ENCODE measurements around the gene DUS3L.
"Not testable (repeated sequence)": the region's sequence is repeated elsewhere in the genome, so short reads cannot be mapped to it uniquely, and the experiment has no call there.

Gene DUS3L

DNA sequence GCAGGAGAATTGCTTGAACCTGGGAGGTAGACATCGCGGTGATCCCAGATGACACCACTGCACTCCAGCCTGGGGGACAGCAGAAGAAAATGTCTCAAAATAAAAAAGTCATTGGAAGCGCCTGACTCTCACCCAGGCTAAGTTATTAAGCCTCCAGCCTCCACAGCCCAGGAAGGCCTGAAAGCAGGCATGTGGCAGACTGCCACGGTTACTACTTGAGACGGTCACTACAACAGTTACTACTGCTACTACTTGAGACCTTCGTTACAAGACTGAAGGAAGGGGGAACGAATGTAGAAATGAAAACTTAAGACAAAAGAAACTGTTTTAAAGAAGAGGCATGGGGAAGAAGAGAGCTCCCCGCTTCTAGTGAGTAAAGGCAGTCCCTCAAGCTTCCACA, 16.0 kb downstream of the DUS3L start:
- DNase-seq (ENCODE audit: low spot score): no peak

DNA sequence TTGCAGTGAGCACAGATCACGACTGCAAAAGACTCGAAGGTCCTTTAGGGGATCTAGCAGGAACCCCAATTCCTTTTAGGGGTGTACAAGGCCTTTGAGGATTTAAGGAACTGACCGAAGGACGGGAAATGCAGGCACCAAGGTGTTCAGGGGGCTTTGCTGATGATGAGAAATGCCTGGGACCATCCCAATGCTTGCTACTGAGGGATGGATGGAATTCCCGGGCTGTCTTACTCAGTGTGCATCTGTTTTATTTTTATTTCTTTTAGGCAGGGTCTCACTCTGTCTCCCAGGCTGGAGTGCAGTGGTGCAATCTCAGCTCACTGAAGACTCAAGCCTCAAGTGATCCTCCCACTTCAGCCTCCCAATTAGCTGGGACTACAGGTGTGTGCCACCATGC, 17.7 kb downstream of the DUS3L start:
- DNase-seq (ENCODE audit: low spot score): no peak

DNA sequence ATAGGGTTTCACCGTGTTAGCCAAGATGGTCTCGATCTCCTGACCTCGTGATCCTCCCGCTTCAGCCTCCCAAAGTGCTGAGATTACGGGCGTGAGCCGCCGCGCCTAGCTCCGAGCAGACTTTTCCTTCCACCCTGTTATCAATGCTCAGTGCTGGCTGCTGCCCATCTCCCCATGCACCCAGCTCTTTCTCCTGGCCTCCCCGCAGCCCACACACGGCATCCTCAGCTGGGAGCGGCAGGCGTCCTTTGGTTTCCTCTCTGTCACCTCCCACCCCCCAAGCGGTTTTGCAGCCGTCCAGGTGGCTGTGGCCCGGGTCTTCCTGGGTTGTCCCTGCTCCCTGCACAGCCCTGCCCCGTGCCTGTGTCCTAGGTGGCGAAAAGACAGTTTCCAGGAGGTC, 18.5 kb downstream of the DUS3L start:
- no peak for DNase-seq (ENCODE audit: low spot score)

DNA sequence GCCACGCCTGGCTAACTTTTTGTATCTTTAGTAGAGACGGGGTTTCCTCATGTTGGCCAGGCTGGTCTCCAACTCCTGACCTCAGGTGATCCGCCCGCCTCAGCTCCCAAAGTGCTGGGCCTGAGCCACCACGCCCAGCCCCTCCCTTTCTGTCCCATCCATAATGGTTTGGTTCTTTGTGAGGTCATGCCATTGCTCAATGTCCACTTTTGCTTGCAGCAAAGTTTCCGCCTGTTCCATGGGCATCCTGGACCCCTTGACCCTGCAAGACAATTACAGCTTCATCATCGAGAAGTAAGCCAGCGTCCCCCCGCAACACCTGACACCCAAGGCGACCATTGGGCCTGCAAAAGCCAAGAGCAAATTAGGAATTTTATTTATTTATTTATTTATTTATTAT, 23.0 kb downstream of the DUS3L start:
- no peak for DNase-seq (ENCODE audit: low spot score)

DNA sequence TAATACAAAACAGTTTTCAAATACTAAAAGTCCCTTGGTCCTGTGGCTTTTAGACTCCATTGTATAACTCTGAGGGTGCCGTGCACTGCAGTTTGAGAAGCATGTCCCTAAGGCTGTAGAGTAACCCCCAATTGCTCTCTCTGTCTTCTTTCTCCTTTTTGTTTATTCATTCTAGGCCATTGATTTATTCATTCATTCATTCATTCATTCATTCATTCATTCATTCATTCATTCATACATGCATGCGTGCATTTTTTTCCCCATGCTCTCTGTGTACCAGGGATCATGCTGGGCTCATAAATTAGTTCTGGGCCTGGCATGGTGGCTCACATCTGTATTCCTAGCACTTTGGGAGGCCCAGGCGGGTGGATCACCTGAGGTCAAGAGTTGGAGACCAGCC, 25.7 kb downstream of the DUS3L start:
- DNase-seq (ENCODE audit: low spot score): no peak

DNA sequence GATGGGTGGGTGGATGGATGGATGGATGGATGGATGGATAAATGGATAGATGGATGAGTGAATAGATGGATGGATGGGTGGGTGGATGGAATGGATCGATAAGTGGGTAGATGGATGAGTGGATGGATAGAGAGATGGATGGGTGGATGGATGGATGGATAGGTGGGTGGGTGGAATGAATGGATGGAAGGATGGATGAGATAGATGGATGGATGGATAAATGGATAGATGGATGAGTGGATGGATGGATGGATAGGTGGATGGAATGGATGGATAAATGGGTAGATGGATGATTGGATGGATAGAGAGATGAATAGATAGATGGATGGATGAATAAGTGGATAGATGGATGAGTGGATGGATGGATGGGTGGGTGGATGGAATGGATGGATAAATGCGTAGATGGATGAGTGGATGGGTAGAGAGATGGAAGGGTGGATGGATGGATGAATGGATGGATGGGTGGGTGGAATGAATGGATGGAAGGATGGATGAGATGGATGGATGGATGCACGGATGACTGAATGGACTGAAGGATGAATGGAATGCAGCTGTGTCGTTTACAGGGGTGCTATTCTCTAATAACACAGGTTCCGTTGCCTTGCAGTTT, 28.2 kb downstream of the DUS3L start:
- DNase-seq (ENCODE audit: low spot score): no peak

DNA sequence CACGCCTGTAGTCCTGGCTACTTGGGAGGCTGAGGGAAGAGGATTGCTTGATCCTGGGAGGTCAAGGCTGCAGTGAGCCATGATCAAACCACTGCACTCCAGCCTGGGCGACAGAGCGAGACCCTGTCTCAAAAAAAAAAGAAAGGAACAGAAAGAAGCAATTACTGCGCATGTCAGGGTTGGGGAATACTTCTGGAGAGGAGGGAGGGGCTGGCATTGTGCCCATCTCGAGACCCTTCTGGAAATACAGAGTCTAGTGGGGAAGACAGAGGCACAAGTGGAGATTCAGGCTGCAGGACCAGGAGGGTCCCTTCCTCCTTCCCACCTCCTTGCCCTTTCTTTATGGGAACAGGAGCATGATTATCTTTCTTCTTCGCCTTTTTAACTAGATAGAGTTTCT, 37.2 kb downstream of the DUS3L start:
- DNase-seq (ENCODE audit: low spot score): no peak

DNA sequence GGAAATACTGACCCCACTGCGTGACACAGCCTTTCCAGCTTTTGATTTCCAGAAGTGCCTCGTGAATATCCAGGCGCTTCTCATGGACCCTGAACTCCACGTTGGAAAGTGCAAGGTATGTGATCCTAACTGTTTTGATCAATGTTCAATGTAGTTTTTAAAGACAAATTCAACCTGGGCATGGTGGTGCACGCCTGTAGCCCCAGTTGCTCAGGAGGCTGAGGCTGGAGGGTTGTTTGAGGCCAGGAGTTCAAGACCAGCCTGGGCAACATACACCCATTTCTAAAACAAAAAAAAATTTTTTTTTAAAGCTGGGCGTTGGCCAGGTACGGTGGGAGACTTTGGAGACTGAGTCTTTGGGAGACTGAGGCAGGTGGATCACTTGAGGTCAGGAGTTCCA, 39.3 kb downstream of the DUS3L start:
- no peak for DNase-seq (ENCODE audit: low spot score)

DNA sequence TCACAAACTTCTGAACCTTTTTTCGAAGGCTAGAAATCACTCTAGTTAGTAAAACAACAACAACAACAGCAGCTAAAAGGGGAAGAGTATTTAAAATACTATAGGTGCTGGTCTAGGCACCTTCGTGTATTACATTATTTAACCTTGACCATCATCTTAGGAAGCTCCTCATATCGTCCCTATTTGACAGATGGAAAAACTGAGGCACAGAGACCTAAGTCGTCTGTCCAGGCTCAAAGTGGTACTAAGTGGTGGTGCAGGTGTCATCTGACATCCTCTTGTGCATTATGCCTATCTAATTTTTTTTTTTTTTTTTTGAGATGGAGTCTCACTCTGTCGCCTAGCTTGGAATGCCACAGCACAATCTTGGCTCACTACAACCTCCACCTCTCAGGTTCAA, 41.5 kb downstream of the DUS3L start:
- no peak for DNase-seq (ENCODE audit: low spot score)

DNA sequence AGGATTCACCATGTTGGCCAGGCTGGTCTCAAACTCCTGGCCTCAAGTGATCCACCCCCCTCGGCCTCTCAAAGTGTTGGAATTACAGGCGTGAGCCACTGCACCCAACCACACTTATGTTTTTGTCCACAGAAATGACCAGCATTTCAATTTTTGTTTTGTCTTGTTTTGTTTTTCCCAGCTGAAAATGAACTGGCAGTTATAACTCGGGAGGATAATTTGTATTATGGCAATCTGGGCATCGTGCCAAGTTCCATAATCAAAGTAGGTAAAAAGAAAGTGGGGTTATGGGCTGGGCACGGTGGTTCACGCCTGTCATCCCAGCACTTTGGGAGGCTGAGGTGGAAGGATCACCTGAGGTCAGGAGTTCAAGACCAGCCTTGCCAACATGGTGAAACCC, 42.0 kb downstream of the DUS3L start:
- not testable (repeated sequence) for DNase-seq (ENCODE audit: low spot score)

DNA sequence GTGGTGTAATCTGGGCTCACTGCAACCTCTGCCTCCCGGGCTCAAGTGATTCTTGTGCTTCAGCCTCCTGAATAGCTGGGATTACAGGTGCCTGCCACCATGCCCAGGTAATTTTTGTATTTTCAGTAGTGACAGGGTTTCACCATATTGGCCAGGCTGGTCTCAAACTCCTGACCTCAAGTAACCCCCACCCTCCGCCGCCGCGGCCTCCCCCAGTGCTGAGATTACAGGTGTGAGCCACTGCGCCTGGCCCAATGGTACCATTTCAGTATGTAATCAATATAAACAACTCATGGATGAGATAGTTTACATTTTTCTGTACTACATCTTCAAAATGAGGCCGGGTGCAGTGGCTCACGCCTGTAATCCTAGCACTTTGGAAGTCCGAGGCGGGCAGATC, 46.0 kb downstream of the DUS3L start:
- not testable (repeated sequence) for DNase-seq (ENCODE audit: low spot score)

DNA sequence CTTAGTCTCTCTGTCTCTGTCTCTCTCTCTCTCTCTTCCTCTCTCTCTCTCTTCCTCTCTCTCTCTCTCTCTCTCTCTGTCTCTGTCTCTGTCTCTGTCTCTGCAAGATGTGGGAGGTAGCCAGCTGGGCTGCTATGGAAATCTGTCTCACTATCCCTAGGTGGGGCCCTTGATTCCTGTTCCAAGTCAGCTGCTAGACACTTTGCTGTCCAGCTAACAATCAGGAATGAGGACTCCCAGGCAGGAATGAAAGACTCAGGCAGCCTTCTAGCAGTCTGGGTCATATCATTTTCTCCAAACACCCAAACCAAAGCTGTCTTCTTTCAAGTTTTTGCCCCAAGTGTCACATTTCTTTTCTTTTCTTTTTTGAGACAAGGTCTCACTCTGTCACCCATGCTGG, 47.3 kb downstream of the DUS3L start:
- no peak for DNase-seq (ENCODE audit: low spot score)

DNA sequence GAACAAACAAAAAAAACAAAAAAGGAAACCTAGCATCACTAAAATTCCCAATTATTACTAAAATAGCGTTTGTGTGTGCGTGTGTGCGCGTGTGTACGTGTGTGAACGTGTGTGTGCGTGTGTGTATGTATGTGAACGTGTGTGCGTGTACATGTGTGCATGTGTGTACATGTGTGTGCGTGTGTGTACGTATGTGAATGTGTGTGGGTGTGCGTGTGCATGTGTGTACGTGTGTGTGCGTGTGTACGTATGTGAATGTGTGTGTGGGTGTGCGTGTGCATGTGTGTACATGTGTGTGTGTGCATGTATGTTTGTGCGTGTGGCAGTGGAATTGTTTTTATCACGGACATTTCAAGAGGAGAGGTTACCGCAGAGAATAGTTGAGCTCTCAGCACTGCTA, 48.9 kb downstream of the DUS3L start:
- DNase-seq (ENCODE audit: low spot score): no peak

DNA sequence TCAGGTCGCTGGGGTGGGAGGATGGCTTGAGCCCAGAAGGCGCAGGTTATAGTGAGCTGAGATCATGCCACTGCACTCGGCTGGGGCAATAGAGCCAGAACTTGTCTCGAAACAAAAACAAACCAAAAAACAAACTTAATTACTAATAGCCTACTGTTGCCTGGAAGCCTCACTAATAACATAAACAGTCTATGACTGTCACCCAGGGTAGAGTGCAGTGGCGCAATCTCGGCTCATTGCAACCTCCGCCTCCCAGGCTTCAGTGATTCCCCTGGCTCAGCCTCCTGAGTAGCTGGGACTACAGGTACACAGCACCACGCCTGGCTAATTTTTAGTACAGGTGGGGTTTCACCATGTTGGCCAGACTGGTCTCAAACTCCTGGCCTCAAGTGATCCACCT, 52.5 kb downstream of the DUS3L start:
- no peak for DNase-seq (ENCODE audit: low spot score)
